H1 (cell line): ENCODE measurements around the gene PRXL2A. TPM values are rescaled to one million over a fixed set of nuclear protein-coding genes. Genes with fewer than 3 reads are reported as not detected.

Experiments used
- CTCF ChIA-PET: fragments of 300-600 bp; sonication (Branson Sonifier 250); formaldehyde crosslinking; loops from one replicate; lab custom pipeline; 2021; ENCODE audit not compliant: partially characterized antibody; lab: Charles Lee
- POLR2A ChIA-PET: fragments of 300-600 bp; sonication (Branson Sonifier 250); formaldehyde crosslinking; loops from one replicate; lab custom pipeline; 2021; ENCODE audit warnings: inconsistent platforms; ENCODE audit not compliant: partially characterized antibody; lab: Charles Lee
- DNase-seq, 2 experiments: peaks; one replicate each; pipeline versions ENCODE4 v3.0.0 to v3.0.0-alpha.2; 2010 to 2022; ENCODE audit warnings: low spot score in 2 of 2, low read depth in 1 of 2, mixed read lengths in 1 of 2
- FAIRE-seq: peaks from 2 replicates; lab custom pipeline; 2011; peaks lifted over from hg19 to GRCh38; lab: Jason Lieb, UNC
- H2AFZ ChIP-seq: 2 replicates; pipeline ENCODE4 v1.8.1; 2012; ENCODE audit warnings: low read length, inconsistent platforms
- H2AK5ac ChIP-seq: 2 replicates; pipeline ENCODE4 v1.6.1; 2013; ENCODE audit warnings: low read depth, low read length
- H2BK120ac ChIP-seq: replicated peaks from 2 replicates; pipeline ENCODE3; 2013; ENCODE audit warnings: low read depth, low read length, inconsistent platforms
- H2BK12ac ChIP-seq: 2 replicates; pipeline ENCODE4 v1.6.1; 2013; ENCODE audit warnings: low read depth, low read length
- H2BK15ac ChIP-seq: 2 replicates; pipeline ENCODE4 v1.6.1; 2013; ENCODE audit warnings: low read length
- H2BK20ac ChIP-seq: 2 replicates; pipeline ENCODE4 v1.6.1; 2013; ENCODE audit warnings: low read length
- H2BK5ac ChIP-seq: 2 replicates; pipeline ENCODE4 v1.6.1; 2013; ENCODE audit warnings: low read depth, low read length
- H3K14ac ChIP-seq: 2 replicates; pipeline ENCODE4 v1.6.1; 2013; ENCODE audit warnings: inconsistent platforms; ENCODE audit not compliant: insufficient read length
- H3K18ac ChIP-seq: 2 replicates; pipeline ENCODE4 v1.6.1; 2013; ENCODE audit warnings: low read length; ENCODE audit errors: extremely low read depth
- H3K23ac ChIP-seq: 2 replicates; pipeline ENCODE4 v1.6.1; 2013; ENCODE audit warnings: inconsistent platforms; ENCODE audit not compliant: insufficient read length
- H3K23me2 ChIP-seq: 2 replicates; pipeline ENCODE4 v1.6.1; 2013; ENCODE audit warnings: low read depth, low read length
- H3K27ac ChIP-seq: 2 replicates; pipeline ENCODE4 v1.6.1; 2011; ENCODE audit warnings: low read depth, low read length, inconsistent platforms
- H3K27me3 ChIP-seq, 4 experiments: replicated peaks in 1 of 4; 1 replicate in 1 of 4; 2 replicates in 3 of 4; pipeline versions ENCODE4 v1.6.1 to v1.8.1; 2011 to 2013; ENCODE audit warnings: low read length in 3 of 4, mild to moderate bottlenecking in 3 of 4, inconsistent platforms in 2 of 4, mixed read lengths in 2 of 4, moderate library complexity in 1 of 4; ENCODE audit not compliant: control insufficient read depth in 3 of 4, insufficient read depth in 3 of 4; ENCODE audit errors: extremely low read depth in 1 of 4
- H3K36me3 ChIP-seq, 4 experiments: 2 replicates each; pipeline versions ENCODE4 v1.6.1 to v1.8.1; 2011 to 2013; ENCODE audit warnings: mild to moderate bottlenecking in 4 of 4, low read length in 3 of 4, moderate library complexity in 2 of 4, control low read depth in 1 of 4, inconsistent platforms in 1 of 4; ENCODE audit not compliant: insufficient read depth in 4 of 4, control insufficient read depth in 2 of 4
- H3K4ac ChIP-seq: replicated peaks from 2 replicates; pipeline ENCODE3; 2013; ENCODE audit warnings: low read length, low read depth, mixed read lengths, inconsistent platforms; ENCODE audit not compliant: insufficient read length
- H3K4me1 ChIP-seq, 4 experiments: replicated peaks in 1 of 4; 1 replicate in 1 of 4; 2 replicates in 3 of 4; pipeline versions ENCODE4 v1.6.1 to v1.8.1; 2011 to 2013; ENCODE audit warnings: low read length in 3 of 4, inconsistent platforms in 2 of 4, mixed read lengths in 1 of 4; ENCODE audit not compliant: insufficient read depth in 4 of 4, control insufficient read depth in 3 of 4
- H3K4me2 ChIP-seq, 2 experiments: 2 replicates each; pipeline versions ENCODE4 v1.6.1 to v1.8.1; 2011 to 2013; ENCODE audit warnings: low read depth in 2 of 2, low read length in 2 of 2, control low read depth in 1 of 2, inconsistent platforms in 1 of 2, mild to moderate bottlenecking in 1 of 2; ENCODE audit not compliant: insufficient read depth in 1 of 2
- H3K4me3 ChIP-seq, 4 experiments: fragments of 200-600, 300-600 bp in 1 of 4; sonication (generic), shearing (Covaris generic), sonication (Bioruptor Twin) in 1 of 4; 2 replicates each; pipeline versions ENCODE4 v1.5.1 to v1.8.1; 2011 to 2016; ENCODE audit warnings: low read length in 4 of 4, low read depth in 3 of 4, control low read depth in 2 of 4, inconsistent platforms in 2 of 4, mild to moderate bottlenecking in 2 of 4, mixed read lengths in 1 of 4, moderate library complexity in 1 of 4; ENCODE audit not compliant: insufficient read depth in 2 of 4; ENCODE audit errors: extremely low read depth in 1 of 4
- H3K56ac ChIP-seq: replicated peaks from 2 replicates; pipeline ENCODE3; 2013; ENCODE audit warnings: low read depth, mild to moderate bottlenecking, mixed read lengths, low read length, inconsistent platforms; ENCODE audit not compliant: insufficient read length
- H3K79me1 ChIP-seq: 2 replicates; pipeline ENCODE4 v1.6.1; 2013; ENCODE audit warnings: low read depth, low read length, control low read depth
- H3K79me2 ChIP-seq, 2 experiments: 2 replicates each; pipeline versions ENCODE4 v1.6.1 to v1.8.1; 2012 to 2013; ENCODE audit warnings: low read length in 2 of 2, mild to moderate bottlenecking in 2 of 2, inconsistent platforms in 1 of 2; ENCODE audit not compliant: insufficient read depth in 2 of 2, control insufficient read depth in 1 of 2
- H3K9ac ChIP-seq, 4 experiments: replicated peaks in 1 of 4; 1 replicate in 1 of 4; 2 replicates in 3 of 4; pipeline versions ENCODE4 v1.6.1 to v1.8.1; 2011 to 2013; ENCODE audit warnings: low read depth in 3 of 4, low read length in 3 of 4, control low read depth in 2 of 4, mild to moderate bottlenecking in 2 of 4, moderate library complexity in 2 of 4, inconsistent platforms in 1 of 4; ENCODE audit errors: extremely low read depth in 1 of 4
- H3K9me3 ChIP-seq, 2 experiments: 2 replicates each; pipeline versions ENCODE4 v1.6.1 to v1.8.1; 2012 to 2013; ENCODE audit warnings: mild to moderate bottlenecking in 2 of 2, moderate library complexity in 2 of 2, control low read depth in 1 of 2, inconsistent platforms in 1 of 2, low read depth in 1 of 2, low read length in 1 of 2, mixed read lengths in 1 of 2; ENCODE audit not compliant: insufficient read depth in 2 of 2
- H4K20me1 ChIP-seq, 2 experiments: replicated peaks in 1 of 2; 2 replicates each; pipeline versions ENCODE3 to v1.8.1; 2011 to 2013; ENCODE audit warnings: inconsistent platforms in 2 of 2, low read length in 2 of 2, mild to moderate bottlenecking in 1 of 2; ENCODE audit not compliant: insufficient read depth in 2 of 2, control insufficient read depth in 1 of 2
- H4K5ac ChIP-seq: 2 replicates; pipeline ENCODE4 v1.6.1; 2013; ENCODE audit warnings: low read length, low read depth, mixed read lengths, inconsistent platforms; ENCODE audit not compliant: insufficient read length
- H4K8ac ChIP-seq: 2 replicates; pipeline ENCODE4 v1.8.0; 2013; ENCODE audit warnings: mild to moderate bottlenecking, moderate library complexity, low read length, inconsistent platforms; ENCODE audit not compliant: insufficient read depth; ENCODE audit errors: extremely low read depth
- H4K91ac ChIP-seq: replicated peaks from 2 replicates; pipeline ENCODE3; 2013; ENCODE audit warnings: low read length, mixed read lengths, inconsistent platforms; ENCODE audit not compliant: insufficient read length
- ASH2L ChIP-seq: fragments of 200-600, 300-600 bp; sonication (generic); IDR thresholded peaks from one replicate; pipeline ENCODE4 v1.7.1; 2017; ENCODE audit warnings: low read length
- CHD2 ChIP-seq: IDR thresholded peaks from 2 replicates; pipeline ENCODE4 v1.6.1; 2012; ENCODE audit warnings: low read length, improper control_type of control experiment
- EGR1 ChIP-seq: IDR thresholded peaks from 2 replicates; pipeline ENCODE4 v1.6.1; 2011; ENCODE audit warnings: low read depth, low read length, borderline replicate concordance
- FOSL1 ChIP-seq: IDR thresholded peaks from 2 replicates; pipeline ENCODE4 v1.6.1; 2011; ENCODE audit warnings: mild to moderate bottlenecking, low read depth, low read length, moderate library complexity; ENCODE audit not compliant: insufficient read depth
- GABPA ChIP-seq: IDR thresholded peaks from 2 replicates; pipeline ENCODE4 v1.6.1; 2011; ENCODE audit warnings: mild to moderate bottlenecking, low read length, moderate library complexity, borderline replicate concordance; ENCODE audit not compliant: insufficient read depth
- NRF1 ChIP-seq: IDR thresholded peaks from 2 replicates; pipeline ENCODE4 v1.6.1; 2011; ENCODE audit warnings: mild to moderate bottlenecking, low read depth, low read length, improper control_type of control experiment
- POLR2AphosphoS5 ChIP-seq: IDR thresholded peaks from 2 replicates; pipeline ENCODE4 v1.6.1; 2011; ENCODE audit warnings: low read depth, low read length
- SIRT6 ChIP-seq: IDR thresholded peaks from one replicate; pipeline ENCODE4 v1.7.1; 2012; ENCODE audit warnings: low read length, inconsistent platforms
- SIX5 ChIP-seq: IDR thresholded peaks from 2 replicates; pipeline ENCODE4 v1.6.1; 2011; ENCODE audit warnings: mild to moderate bottlenecking, low read depth, low read length
- SP1 ChIP-seq: IDR thresholded peaks from 2 replicates; pipeline ENCODE4 v1.6.1; 2011; ENCODE audit warnings: low read depth, low read length
- TAF1 ChIP-seq: IDR thresholded peaks from 2 replicates; pipeline ENCODE4 v1.6.1; 2011; ENCODE audit warnings: mild to moderate bottlenecking, low read depth, low read length
- WGBS, 2 experiments: shearing (Covaris generic) in 1 of 2; methylation state at CpG; one replicate each; pipeline versions ENCODE4 v1.1.6 to v1.1.7; 2013 to 2015; ENCODE audit warnings: low lambda C conversion rate in 2 of 2, mixed read lengths in 2 of 2, inconsistent platforms in 1 of 2, low coverage in 1 of 2, missing lambda C conversion rate in 1 of 2; ENCODE audit not compliant: insufficient replicate concordance in 2 of 2, insufficient coverage in 1 of 2, insufficient read length in 1 of 2; ENCODE audit errors: extremely low coverage in 1 of 2, missing lambda C conversion rate in 1 of 2; 5-methylcytosine and 5-hydroxymethylcytosine counted together
- polyA plus RNA-seq, 7 experiments: library from polyadenylated mRNA; depleted of rRNA in 3 of 7; stranded (reverse) in 5 of 7; unstranded in 2 of 7; fragments of >200 nt in 5 of 7; fragments of 200-250 nt in 2 of 7; gene quantifications; 1 replicate in 5 of 7; 2 replicates in 1 of 7; 4 replicates in 1 of 7; pipeline versions ENCODE4 v1.2.1 to v1.2.3, GENCODE V29; 2011 to 2013; ENCODE audit warnings: missing spikeins in 2 of 7, mixed read lengths in 2 of 7
- total RNA-seq: library from RNA; stranded (reverse); fragmentation: NEBNext Ultra II Directional; extraction: Animal tissue kit (Norgen Biotek cat#: 25700); gene quantifications from 2 replicates; pipeline ENCODE4 v1.2.1, GENCODE V29; 2021
- TF ChIP-seq, protein P1 (sequence below): IDR thresholded peaks from 2 replicates; pipeline ENCODE4 v1.6.1; 2012; ENCODE audit warnings: low read length, inconsistent platforms

The PRXL2A gene
- total and polyA plus RNA-seq, 2 of the 8 experiments (the other 6 are each of a cell fraction or from before 2014, with no cell fraction given), result 13.4 to 58.3 TPM

DNA sequence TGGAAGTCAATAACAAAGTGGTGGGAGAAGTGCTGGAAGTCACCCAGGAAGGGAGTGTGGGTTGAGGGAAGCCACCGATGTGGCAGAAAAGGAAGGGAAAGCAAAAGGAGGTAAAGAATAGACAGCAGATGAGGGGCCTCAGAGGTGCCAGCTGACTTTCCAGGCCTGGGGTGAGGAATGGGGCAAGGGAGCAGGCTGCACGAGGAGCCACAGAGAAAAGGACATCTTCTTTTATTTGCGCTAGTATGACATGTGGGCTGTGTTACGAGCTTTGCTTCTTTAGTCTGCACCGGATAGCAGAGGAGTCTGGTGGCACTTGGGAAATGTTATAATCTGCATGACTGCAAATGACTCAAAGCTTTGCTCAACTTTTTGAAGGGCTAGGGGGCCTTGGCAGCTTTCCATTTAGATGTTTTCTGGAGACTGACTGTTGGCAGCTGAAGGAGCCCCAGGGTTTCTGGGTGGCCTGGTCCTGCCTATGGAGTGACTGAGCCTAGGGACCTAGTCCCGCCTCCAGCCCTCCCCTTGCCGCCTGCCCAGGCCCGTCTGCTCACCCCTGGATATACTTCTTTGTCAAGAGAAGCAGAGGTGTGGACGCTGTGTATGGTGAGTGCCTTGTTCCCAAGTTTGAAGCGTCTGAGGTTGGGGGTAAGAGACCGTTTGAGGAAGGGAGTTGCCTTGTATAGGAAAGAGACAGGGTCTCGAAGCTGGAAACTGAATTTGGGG lies 5.1 kb downstream of the PRXL2A start:
- Histone ChIP-seq H4K20me1 (peaks cover 20 to 41% of the 10 kb centered on the region in 2 experiments), H3K18ac (no peak overlapping the region), H3K4me1 (peaks cover 4 to 21% (median 12%) of the 10 kb centered on the region in 4 experiments), H2BK120ac (no peak overlapping the region), H2BK5ac (no peak overlapping the region), H3K9ac (no peak overlapping the region), H3K4me2 (no peak overlapping the region), H3K27me3 (peaks cover 0 to 11% (median 5%) of the 10 kb centered on the region in 4 experiments; a peak in 4 of 7 replicates), H2BK20ac (no peak overlapping the region), H4K8ac (no peak overlapping the region), H3K36me3 (no peaks in the 10 kb centered on the region; a peak in 3 of 8 replicates), H3K23ac (no peak overlapping the region), H4K5ac (no peak overlapping the region), H3K79me1 (peaks cover 6% of the 10 kb centered on the region), H2BK15ac (no peak overlapping the region), H3K79me2 (peaks cover 0 to 26% of the 10 kb centered on the region in 2 experiments; a peak in 2 of 4 replicates), H2AK5ac (no peak overlapping the region), H2BK12ac (no peak overlapping the region), H3K56ac (no peak overlapping the region), H3K9me3 (no peaks in the 10 kb centered on the region), H3K27ac (no peak overlapping the region), H3K4me3 (no peak overlapping the region), H3K14ac (no peak overlapping the region), H4K91ac (no peak overlapping the region), H3K23me2 (peaks cover 5% of the 10 kb centered on the region; the same call in 1 of the 2 replicates), H2AFZ (no peak overlapping the region), H3K4ac (no peak overlapping the region)
- POLR2A ChIA-PET, result no interaction called here
- DNase-seq (no peak), FAIRE-seq (no peak)
- WGBS, 2 experiments, result 79% methylated on average over 12 of the region's 12 CpGs; no CpG with 5 or more reads in 1 of the 2 experiments
- CTCF ChIA-PET, result interaction anchor here (0.5 to 2.6 kb wide), 10 partner anchors 10 to 186 kb away, joined by 3 to 14 read pairs (median 4); no protein-coding TSS in a partner anchor
- TF ChIP-seq SIX5 (no peak), FOSL1 (no peak), POLR2AphosphoS5 (no peak), GABPA (no peak), EGR1 (no peak), CHD2 (no peak), SP1 (no peak), NRF1 (no peak), SIRT6 (no peak), TAF1 (no peak), ASH2L (no peak)
- TF ChIP-seq, protein P1, sequence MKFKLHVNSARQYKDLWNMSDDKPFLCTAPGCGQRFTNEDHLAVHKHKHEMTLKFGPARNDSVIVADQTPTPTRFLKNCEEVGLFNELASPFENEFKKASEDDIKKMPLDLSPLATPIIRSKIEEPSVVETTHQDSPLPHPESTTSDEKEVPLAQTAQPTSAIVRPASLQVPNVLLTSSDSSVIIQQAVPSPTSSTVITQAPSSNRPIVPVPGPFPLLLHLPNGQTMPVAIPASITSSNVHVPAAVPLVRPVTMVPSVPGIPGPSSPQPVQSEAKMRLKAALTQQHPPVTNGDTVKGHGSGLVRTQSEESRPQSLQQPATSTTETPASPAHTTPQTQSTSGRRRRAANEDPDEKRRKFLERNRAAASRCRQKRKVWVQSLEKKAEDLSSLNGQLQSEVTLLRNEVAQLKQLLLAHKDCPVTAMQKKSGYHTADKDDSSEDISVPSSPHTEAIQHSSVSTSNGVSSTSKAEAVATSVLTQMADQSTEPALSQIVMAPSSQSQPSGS, result no peak
